ENCODE results near the gene BMP6.

The BMP6 gene

DNA sequence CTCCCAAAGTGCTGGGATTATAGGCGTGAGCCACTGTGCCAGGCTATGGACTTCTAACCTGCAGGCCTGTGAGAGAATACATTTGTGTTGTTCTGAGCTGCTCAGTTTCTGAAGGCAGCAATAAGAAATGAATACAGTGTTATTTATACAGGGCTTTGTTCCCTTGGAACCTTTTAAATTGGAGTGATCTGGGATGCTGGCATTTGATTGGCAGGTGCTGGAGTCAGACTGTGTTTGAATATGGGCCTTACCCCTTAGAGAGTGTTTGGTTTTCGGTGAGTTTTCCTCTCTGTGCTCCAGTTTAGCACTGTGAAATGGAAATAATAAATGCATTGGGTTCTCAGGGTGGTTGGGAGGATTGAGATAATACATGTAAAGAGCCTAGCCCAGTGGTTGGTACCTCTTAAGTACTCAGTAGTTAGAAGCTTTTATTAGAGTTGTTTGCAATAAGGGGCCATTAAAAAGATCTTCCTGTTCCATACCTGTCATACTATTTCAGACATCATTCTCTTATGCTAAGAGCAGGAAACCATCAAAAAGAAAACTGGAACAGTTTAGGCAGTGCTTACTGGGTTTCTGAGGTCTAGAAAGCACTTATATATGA is 22.1 kb downstream of the BMP6 start:
- DNase-seq (ENCODE audit: low spot score), result no peak

DNA sequence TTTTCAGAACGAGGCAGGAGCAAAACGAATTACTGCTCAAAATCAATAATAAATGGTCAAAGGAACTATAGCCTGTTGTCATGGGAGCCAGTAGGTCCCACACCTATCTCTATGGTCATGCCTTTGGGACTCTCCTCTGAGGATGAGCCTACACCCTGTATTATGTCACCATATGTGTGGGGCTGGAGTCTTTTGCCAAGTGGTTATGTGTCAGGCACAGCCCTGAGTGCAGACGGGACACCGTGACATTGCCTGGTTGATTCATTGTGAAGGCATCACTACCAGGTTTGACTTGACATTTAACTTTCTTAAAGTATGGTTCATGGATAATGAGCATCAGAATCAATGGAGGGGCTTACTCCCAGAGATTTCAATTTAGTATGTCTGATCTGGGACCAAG is 23.6 kb downstream of the BMP6 start:
- no peak for DNase-seq (ENCODE audit: low spot score)

DNA sequence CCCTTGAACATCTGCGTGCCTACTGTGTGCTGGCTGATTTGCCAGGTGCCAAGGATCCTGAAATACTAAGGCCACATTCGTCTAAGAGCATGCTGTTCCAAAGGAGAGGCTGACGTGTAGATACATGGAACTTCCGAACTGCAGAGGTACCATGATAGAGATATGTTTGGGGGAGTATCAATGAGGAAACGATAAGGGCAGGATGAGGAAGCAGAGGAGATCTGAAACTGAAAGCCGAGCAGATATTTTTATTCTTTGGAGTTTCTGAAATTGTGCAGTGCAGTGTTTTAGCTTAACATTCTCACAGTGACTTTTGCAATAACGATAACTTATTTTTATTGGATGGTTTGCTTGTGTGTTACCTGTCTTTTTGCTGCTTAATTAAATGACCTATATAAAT is 24.3 kb downstream of the BMP6 start:
- DNase-seq (ENCODE audit: low spot score), result no peak

DNA sequence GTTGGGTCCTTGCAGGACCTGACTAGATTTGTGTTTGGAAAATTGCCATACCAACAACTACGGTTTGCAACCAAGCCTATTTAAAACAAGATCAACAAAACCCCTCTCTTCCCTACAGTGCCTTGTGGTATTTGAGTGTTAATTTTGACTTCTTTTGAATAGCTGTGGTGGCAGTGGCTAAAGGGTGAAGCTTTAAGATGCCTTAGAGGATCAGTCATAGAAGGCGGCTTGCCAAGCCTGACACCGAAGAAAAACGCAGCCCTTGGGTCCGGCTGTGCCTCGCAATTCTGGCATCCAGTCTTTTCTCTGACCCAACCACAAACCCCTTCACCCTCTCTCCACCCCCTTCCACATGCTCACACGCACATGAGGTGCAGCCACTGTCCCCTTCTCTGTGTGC is 32.6 kb downstream of the BMP6 start:
- no peak for DNase-seq (ENCODE audit: low spot score)

DNA sequence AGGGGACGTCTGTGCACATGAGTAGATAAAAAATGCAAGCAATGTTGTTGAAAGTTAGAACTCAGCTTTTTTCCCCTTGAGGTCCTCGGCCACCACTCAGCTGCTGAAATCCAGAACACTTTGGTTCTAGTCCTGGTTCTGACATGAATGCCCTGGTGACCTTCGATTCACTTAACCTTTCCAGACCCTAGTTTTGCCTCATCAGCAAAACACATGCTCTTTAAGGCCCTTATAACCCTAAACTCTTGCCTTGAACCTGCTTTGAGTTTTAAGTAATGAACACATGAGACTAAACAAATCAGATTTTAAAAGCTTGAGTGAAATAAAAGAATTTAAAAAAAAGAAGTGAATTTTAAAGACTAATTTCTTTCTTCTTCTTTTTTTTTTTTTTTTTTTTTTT is 33.4 kb downstream of the BMP6 start:
- DNase-seq (ENCODE audit: low spot score), result no peak

DNA sequence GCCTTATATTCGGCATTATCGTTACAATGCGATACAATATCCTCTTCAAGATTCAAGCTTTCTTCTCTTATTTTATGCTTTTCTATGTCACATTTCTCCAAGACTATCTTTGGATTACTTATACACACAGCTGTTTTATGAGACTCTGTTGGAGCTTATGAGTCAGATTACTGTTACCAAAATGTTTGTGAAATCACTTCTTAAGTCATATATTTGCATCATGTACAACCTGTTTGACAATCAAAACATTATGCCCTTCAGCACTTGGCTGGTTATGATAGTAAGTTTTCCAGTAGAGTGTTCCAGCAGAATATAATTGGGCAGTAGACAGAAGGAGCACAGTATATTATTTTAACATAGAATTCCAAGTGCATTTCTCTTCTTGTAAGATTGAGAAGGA is 35.2 kb downstream of the BMP6 start:
- DNase-seq (ENCODE audit: low spot score), result no peak

DNA sequence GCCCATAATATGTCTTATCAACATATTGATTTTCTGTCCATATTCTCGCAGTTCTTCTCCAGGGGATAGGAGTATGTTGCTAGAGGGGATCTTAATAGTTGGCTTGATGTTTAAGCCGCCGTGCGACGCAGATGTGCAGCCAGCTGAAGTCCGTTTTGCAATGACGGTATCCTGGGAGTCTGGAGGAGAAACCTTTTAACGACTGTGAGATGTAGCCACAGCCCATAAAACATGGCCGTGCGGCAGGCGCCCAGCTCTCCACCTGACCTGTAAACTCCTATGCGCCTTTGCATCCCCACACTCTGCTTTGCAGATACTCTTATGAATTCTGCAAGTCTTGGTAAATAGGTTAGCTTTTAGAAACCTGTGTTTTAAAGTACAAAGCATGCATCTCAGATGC is 36.9 kb downstream of the BMP6 start:
- DNase-seq (ENCODE audit: low spot score), result no peak

DNA sequence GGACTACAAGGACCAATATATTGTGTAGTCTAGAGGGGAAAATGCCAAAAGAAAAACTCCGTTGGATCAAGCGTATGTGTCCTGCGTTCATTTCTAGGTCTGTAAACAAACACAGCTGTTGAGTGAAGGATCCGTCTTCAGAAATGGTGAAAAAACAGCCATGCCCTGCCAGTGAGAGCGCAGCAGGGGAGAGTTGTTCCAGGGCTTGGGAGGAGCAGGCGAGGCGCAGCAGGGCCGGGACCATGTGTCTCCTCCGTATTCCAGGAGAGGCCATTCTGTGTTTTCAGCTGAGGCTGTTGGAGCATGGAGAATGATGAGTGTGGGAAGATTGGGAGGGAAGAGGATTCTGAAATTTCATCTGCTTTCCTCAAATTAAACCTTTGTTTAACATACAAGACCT is 38.0 kb downstream of the BMP6 start:
- DNase-seq (ENCODE audit: low spot score), result no peak

DNA sequence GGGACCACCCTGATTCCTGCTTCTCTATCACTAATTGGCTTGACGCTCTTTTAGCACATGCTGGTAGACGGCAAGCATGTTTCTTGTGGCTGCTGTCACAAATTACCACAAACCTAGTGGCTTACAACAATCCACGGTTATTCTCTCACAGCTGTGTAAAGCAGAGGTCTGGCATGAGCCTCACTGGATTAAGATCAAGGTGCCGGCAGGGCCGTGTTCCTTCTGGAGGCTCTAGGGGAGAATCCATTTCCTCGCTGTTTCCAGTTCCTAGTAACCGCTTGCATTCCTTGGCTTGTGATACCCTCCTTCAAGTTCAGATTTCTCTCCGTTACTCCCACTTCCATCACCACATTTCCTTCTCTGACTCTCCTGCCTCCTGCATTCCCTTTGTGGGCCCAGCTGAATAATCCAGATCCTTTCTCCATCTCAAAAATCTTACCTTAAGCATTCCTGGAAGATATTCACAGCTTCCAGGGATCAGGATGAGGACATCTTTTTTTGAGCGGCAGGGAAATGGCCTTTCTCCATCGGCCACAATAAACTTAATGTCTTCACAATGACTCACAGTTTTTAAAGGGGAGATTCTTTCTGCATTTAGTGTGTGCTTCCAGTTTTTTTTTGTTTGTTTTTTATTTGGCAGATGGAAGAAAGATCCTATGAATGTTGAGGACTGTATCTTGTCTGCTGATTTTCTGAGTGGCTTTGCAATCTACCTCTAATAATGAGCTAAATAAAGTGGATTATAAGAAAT is 39.9 kb downstream of the BMP6 start:
- DNase-seq (ENCODE audit: low spot score), result no peak

DNA sequence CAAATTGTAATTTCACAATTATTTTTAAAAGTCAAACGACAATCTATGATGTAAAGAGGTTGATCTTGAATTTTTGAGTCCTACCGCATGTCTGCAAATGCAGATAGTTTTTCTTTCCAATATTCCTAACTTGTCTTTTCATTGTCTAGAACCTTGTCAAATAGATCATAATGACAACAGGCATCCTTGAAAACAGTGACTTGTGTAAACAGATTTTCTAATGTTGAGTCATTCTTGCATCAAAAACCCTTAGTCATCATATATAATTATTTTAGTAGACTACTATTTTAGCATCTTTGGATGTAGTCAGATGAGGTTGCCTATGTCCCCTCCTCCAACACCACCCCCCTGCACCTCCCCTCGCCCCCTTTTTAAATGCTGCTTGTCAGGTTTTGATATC is 43.8 kb downstream of the BMP6 start:
- no peak for DNase-seq (ENCODE audit: low spot score)

DNA sequence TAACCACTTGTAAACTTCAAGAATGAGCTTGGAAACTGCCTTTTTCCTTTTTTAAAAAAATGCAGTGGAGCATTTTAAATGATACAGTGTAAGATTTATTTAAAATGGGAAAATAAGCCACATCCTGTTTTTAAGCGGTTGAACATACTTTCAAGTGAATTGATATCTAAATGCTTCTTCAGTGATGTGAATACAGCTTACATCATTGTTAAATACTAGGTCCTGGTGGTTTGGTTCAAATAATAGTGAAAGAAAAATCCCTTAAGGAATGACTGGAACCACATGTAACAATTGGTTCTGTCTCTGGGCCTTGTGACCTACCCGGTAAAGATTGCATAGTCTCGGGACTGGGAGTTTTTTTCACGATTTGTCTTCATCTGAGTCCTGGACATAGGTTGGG is 44.2 kb downstream of the BMP6 start:
- no peak for DNase-seq (ENCODE audit: low spot score)

DNA sequence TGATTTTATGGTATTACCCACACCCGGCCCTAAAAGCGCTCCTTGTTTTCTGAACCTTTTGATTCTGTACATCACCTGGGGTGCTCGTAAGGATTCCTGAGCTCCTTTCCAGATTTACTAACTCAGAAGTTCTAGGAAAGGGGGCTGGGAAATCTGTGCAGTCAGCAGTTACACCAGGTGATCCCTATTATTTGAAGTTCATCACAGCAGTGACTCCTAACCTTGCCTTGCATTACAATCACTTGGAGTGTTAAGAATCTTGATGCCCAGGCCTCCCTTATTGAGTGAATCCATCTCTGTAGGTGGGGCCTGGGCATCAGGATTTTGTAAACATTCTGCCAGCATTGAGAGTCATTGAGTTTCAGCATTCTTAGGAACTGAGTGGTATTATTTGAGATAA is 44.7 kb downstream of the BMP6 start:
- no peak for DNase-seq (ENCODE audit: low spot score)

DNA sequence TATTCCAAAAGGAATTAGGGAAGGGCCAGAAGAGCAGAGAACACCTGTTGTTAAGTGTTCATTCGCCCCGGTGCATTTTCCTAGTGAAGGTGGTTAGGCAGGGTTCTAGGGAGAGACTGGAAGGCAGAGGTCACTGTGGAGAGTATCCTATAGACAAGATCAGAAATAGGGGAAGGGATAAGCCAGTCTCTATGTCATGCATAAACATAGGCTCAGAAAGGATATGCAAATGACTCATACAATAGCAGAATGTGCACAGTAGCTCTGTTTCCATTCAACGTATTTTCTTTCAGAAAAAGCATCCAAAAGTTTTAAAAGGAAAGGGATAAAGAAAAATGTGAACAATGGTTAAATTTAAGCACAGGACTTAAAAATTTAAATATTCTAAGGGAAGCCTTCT is 47.4 kb downstream of the BMP6 start:
- no peak for DNase-seq (ENCODE audit: low spot score)

DNA sequence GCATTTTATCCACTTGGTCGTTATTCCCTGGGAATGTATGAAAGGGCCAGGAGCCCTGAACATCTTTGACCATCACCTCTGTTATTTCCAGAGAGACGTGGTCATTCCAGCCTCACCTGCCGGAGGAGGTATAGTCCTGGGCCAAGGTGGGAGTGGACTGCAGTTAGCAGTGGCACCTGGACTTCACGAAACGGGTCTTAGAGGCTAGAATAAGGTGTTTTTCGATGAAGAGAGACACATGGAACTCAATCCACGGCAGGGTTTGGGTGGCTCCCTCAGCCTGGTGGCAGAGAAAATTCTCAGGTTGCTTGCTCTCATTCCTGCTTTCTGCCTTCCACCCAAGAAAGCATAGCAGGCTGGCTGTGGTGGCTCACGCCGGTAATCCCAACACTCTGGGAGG is 48.0 kb downstream of the BMP6 start:
- no peak for DNase-seq (ENCODE audit: low spot score)

DNA sequence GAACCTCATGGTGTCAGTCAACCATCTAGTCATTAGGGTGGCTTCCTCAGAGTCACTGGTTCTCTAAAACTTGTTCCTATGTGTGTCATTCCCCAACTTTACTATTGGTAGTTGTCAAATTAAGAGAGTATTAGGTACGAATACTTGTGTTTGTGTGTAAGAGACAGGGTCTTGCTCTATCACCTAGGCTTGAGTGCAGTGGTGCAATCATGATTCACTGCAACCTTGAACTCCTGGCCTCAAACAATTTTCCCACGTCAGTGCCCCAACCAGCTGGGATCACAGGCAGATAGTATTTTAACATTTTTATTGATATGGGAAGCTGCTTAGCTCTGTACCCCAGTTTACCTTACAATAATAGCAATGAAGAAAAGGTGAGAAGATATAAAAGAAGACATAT is 50.6 kb downstream of the BMP6 start:
- no peak for DNase-seq (ENCODE audit: low spot score)

DNA sequence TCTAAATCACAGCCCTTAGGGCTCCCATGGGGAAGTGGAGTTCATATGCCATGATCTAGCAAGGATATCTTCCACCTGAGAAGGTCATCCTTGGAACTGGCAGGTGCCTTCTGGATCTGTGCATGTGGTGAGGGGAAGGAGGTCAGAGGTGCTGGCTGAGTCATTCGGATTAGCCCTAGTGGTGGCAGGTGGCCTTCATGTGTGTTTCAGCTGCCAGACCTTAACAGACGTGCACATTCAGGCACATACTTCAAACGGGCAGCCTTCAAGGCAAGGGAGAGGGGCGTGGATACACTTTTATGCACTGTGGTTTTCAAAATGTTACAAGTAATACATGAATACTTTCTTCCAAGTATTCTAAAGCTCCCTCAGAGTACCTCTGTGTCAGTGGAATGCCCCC is 51.2 kb downstream of the BMP6 start:
- no peak for DNase-seq (ENCODE audit: low spot score)

DNA sequence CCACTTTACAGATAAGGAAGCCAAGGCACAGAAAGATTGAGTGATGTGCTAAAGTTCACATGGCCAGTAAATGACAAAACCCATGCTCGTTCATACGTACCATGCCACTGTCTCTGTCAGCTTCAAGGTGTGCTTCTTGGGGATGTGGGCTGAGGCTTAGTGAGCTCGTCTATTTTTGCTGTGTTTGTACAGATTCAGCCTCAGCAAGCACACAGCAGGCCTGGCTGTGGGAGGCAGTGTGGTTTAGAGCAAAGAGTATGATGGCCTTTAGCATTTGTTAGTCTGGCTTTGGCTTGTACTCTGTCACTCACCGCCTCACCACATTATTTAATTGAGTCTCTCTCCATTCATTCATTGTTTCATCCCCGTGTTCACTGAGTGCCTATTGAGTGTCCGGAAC is 55.3 kb downstream of the BMP6 start:
- no peak for DNase-seq (ENCODE audit: low spot score)

DNA sequence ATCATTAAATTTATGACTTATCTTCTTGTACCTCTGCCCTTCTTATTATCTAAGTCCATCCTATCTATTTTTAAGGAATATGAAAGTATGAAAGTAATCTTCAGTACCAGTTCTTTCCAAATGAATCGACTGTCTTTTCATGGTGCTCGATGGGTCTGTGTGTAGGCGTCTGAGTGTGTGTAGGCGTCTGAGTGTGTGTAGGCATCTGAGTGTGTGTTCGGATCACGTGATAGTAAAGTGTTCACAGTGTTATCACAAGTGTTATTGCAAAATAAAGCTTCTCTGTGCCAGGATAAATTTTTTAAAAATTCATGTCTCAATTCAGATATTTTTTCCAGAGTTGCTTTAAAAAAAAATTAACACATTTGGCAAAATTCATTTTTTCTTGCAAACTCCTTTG is 58.3 kb downstream of the BMP6 start:
- no peak for DNase-seq (ENCODE audit: low spot score)

DNA sequence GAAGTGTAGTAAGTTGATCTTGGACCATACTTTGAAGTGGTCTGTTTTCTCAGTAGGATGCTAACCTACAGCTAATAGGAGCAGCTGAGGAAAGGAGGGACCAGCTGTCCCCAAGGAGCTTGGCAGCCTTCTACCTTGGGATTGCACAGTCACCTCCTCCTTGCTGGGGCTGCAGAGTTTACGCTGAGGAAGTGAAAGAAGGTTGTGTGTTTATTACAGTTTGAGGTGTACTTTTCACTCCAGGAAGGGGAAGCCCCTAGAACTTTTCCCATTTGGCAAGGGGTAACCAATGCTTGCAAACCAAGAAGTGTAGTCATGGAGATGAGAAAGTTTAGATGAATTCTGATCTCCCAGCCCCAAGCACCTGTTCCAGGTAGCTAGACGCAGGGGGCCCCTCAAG is 58.8 kb downstream of the BMP6 start:
- DNase-seq (ENCODE audit: low spot score), result no peak

DNA sequence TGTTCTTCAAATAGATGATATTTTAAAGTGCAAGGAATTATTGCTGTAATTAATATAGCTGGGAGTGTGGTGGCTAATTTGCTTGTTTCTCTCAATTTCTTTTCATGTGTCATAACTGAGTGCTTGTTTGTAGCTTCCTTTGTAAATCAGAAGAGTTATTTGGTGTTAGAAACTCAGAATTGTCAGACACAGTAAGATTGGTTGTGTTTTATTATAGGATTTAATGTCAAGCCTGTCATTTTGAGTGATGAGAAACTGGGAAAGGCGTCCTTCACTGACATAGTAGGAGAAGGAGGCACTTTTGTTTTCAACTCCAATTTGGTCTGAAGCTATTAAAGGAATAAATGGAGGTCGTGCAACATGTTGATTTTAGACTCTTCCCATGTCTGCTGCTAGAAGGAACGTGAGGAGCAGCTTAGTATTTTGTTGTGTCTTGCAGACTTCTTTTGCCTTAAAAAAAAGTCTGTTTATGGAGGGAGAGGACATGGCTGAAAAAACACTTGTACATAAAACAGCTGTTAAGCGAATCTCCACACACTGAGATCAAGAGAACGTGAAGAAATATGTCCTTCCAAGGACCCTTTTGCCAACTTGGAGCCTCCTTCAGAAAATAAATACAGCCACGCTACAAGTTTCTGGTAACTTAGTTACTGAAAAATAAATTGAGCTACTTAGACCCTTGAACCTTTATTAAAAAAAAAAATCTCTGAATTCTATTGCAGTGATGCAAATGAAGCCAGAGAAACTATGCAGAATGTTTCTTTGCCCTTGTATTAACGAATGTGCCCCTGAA is 59.5 kb downstream of the BMP6 start:
- no peak for DNase-seq (ENCODE audit: low spot score)

DNA sequence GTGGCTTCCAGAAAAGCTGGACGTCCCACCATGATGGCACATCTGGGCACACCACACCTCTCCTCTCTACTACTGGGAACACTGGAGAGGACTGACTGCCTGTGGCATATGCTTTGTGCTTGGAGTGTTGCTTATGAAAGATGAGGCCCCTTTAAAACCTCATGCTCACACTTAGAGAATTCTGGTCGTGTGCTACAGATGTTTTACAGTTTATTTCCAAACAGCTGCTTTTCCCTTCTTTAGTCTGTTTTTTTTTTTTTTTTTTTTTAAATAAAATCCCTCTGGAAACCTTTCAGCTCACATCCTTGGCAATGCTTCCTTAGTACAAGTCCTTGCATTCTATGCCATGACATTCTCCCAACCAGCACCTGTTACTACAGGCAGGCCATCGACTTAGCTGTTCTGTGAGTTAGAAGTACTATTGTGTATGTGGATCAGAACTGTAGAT is 60.3 kb downstream of the BMP6 start:
- no peak for DNase-seq (ENCODE audit: low spot score)

DNA sequence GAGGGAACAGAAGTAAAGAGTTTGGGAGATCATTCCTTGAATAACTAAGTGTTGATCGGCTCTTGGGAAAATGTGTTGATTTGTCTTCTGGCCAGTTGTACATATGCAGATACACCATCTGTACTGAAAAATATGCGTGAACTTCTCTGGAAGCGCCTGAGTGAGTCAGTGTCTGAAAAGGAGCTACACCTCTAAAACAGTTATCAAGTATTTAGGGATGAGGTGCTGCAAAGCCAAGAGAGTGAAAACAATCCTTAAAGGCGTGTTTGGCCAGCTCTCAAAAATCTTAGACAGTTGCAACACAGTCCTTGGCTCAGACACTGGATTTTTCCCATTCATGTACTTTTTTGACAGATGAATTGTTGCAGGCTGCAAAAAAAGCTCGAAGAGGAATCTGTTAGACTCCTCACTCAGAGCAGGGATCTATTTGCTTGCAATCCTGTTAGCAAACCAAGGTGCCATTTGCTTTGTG is 61.3 kb downstream of the BMP6 start:
- DNase-seq (ENCODE audit: low spot score), result no peak

DNA sequence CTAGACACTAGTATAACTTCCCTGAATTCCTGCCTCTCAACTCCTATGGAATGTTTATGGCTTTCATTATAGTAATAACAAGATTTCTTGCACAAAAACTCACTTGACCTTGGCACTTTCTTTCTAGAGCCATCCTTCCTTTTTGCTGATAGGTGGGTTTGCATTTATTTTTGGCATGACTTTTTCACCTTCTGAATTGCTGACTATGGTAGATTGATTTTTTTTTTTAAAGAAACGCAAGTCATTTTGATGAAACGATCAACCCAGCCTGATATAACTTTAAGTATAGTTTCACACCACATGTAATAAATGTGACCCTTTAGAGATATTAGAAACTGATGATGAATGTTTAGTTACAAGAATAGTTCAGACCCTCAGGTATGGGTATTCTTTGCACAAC is 61.8 kb downstream of the BMP6 start:
- no peak for DNase-seq (ENCODE audit: low spot score)
